Activated B cell treated with CpG ODN at 0.5 μM for 24 hours (primary cell): ENCODE results near the gene AKNA. TPM values are rescaled to one million over a fixed set of nuclear protein-coding genes. Genes with fewer than 3 reads are reported as not detected.

ENCODE experiments used
- ATAC-seq: fragments of 200-7000 bp; cut with Tn5 transposase; one replicate; pipeline ENCODE4 v1.10.0; 2021; ENCODE audit warnings: low read depth, mild to moderate bottlenecking, moderate library complexity
- CTCF ChIA-PET: fragments of 350-600 bp; sonication (Branson Sonifier 250); formaldehyde crosslinking; loops from one replicate; lab custom pipeline; 2021; ENCODE audit warnings: antibody characterized with exemption; lab: Charles Lee
- POLR2A ChIA-PET: fragments of 350-600 bp; sonication (Branson Sonifier 250); formaldehyde crosslinking; loops from one replicate; lab custom pipeline; 2021; ENCODE audit warnings: antibody characterized with exemption; lab: Charles Lee
- DNase-seq: peaks from one replicate; pipeline ENCODE4 v3.0.0; 2022
- H3K27ac Mint-ChIP-seq: one replicate; pipeline ENCODE4 v1.8.0; 2020; ENCODE audit warnings: mixed read lengths
- H3K27me3 Mint-ChIP-seq: one replicate; pipeline ENCODE4 v1.8.0; 2021; ENCODE audit warnings: mixed read lengths
- H3K36me3 Mint-ChIP-seq: one replicate; pipeline ENCODE4 v1.8.0; 2021; ENCODE audit warnings: low read depth, mixed read lengths
- H3K4me1 Mint-ChIP-seq: one replicate; pipeline ENCODE4 v1.8.0; 2021; ENCODE audit warnings: mixed read lengths
- H3K4me3 Mint-ChIP-seq: one replicate; pipeline ENCODE4 v1.8.0; 2020; ENCODE audit warnings: mild to moderate bottlenecking, mixed read lengths
- H3K9me3 Mint-ChIP-seq: one replicate; pipeline ENCODE4 v1.8.0; 2020; ENCODE audit warnings: mixed read lengths
- intact Hi-C: fragments of 100-400 bp; cut with micrococcal nuclease; formaldehyde crosslinking; loops from one replicate; pipeline ENCODE4 v1.15.1; 2024
- total RNA-seq: library from RNA; stranded (reverse); gene quantifications from 2 replicates; pipeline ENCODE4 v1.2.3, GENCODE V29; 2022
- TF ChIP-seq, protein P1 (sequence below): fragments of 200-600 bp; IDR thresholded peaks from one replicate; pipeline ENCODE4 v1.8.0; 2022; ENCODE audit warnings: antibody characterized with exemption, mild to moderate bottlenecking

Gene AKNA
- total RNA-seq, 1 donor from 2014 or later: 322 TPM

GRCh38 chr9:114300846-114301797 is 86.7 kb downstream of the AKNA start:
- no peak for DNase-seq
- TF ChIP-seq, protein P1, sequence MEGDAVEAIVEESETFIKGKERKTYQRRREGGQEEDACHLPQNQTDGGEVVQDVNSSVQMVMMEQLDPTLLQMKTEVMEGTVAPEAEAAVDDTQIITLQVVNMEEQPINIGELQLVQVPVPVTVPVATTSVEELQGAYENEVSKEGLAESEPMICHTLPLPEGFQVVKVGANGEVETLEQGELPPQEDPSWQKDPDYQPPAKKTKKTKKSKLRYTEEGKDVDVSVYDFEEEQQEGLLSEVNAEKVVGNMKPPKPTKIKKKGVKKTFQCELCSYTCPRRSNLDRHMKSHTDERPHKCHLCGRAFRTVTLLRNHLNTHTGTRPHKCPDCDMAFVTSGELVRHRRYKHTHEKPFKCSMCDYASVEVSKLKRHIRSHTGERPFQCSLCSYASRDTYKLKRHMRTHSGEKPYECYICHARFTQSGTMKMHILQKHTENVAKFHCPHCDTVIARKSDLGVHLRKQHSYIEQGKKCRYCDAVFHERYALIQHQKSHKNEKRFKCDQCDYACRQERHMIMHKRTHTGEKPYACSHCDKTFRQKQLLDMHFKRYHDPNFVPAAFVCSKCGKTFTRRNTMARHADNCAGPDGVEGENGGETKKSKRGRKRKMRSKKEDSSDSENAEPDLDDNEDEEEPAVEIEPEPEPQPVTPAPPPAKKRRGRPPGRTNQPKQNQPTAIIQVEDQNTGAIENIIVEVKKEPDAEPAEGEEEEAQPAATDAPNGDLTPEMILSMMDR: no peak
- Mint-ChIP-seq H3K4me1 (peaks cover 6% of the 10 kb centered on the region), H3K9me3 (peaks cover 2% of the 10 kb centered on the region), H3K27me3 (no peaks in the 10 kb centered on the region), H3K36me3 (no peaks in the 10 kb centered on the region), H3K27ac (no peak overlapping the region), H3K4me3 (no peak overlapping the region)
- POLR2A ChIA-PET: no interaction called here
- CTCF ChIA-PET: no interaction called here
- intact Hi-C loops: no loop called here
- no peak for ATAC-seq

- no peaks in the 10 kb centered on the region for H3K27me3 Mint-ChIP-seq
- ATAC-seq (no peak), DNase-seq (no peak)
- no peaks in the 10 kb centered on the region for H3K4me1 Mint-ChIP-seq
- POLR2A ChIA-PET: no interaction called here
- no peak overlapping the region for H3K4me3 Mint-ChIP-seq
- H3K36me3 Mint-ChIP-seq: peaks cover 3% of the 10 kb centered on the region
- H3K27ac Mint-ChIP-seq: no peak overlapping the region
- intact Hi-C loops: no loop called here
- CTCF ChIA-PET: no interaction called here
- H3K9me3 Mint-ChIP-seq: peaks cover 6% of the 10 kb centered on the region
- TF ChIP-seq, protein P1: no peak
Measured at GRCh38 chr9:114300153-114300845, 87.5 kb downstream of the AKNA start.

- CTCF ChIA-PET: interaction anchor here (1.3 kb wide), 1 partner anchor 217 kb away, joined by 3 read pairs; no protein-coding TSS in a partner anchor
- POLR2A ChIA-PET: no interaction called here
- H3K27me3 Mint-ChIP-seq: no peaks in the 10 kb centered on the region
Measured at GRCh38 chr9:114299286-114300152, 88.3 kb downstream of the AKNA start.

GRCh38 chr9:114296338-114296737 is 91.4 kb downstream of the AKNA start:
- H3K36me3 Mint-ChIP-seq: peaks cover 4% of the 10 kb centered on the region
- ATAC-seq (no peak), DNase-seq (no peak)
- peaks cover 13% of the 10 kb centered on the region for H3K9me3 Mint-ChIP-seq
- H3K4me1 Mint-ChIP-seq: no peaks in the 10 kb centered on the region
- H3K4me3 Mint-ChIP-seq: no peak overlapping the region
- CTCF ChIA-PET: no interaction called here
- H3K27me3 Mint-ChIP-seq: no peaks in the 10 kb centered on the region
- intact Hi-C loops: no loop called here
- TF ChIP-seq, protein P1: no peak
- POLR2A ChIA-PET: no interaction called here
- no peak overlapping the region for H3K27ac Mint-ChIP-seq

More at GRCh38 chr9:114299286-114300152, 88.3 kb downstream of the AKNA start:
- H3K36me3 Mint-ChIP-seq: peaks cover 4% of the 10 kb centered on the region
- H3K27ac Mint-ChIP-seq: no peak overlapping the region
- TF ChIP-seq, protein P1: no peak
- ATAC-seq (no peak), DNase-seq (no peak)
- H3K4me3 Mint-ChIP-seq: no peak overlapping the region
- H3K9me3 Mint-ChIP-seq: peaks cover 12% of the 10 kb centered on the region
- no peaks in the 10 kb centered on the region for H3K4me1 Mint-ChIP-seq
- intact Hi-C loops: no loop called here
